HepG2 (cell line): Measurements from ENCODE around the gene CTNNBL1. TPM values are rescaled to one million over a fixed set of nuclear protein-coding genes. Genes with fewer than 3 reads are reported as not detected.

Source experiments
- DMAP1 ChIP-seq: IDR thresholded peaks from 2 replicates; pipeline ENCODE4 v1.6.1; 2016
- GTF2F1 ChIP-seq: fragments of 150-350 bp; IDR thresholded peaks from 2 replicates; pipeline ENCODE4 v1.6.1; 2014; ENCODE audit warnings: low read length
- HHEX ChIP-seq: IDR thresholded peaks from 2 replicates; pipeline ENCODE4 v1.6.1; 2016; ENCODE audit warnings: control low read depth
- KDM5A ChIP-seq: fragments of 200-600 bp; sonication (generic); IDR thresholded peaks from 2 replicates; pipeline ENCODE4 v1.7.0; 2018; ENCODE audit warnings: antibody characterized with exemption, mild to moderate bottlenecking, low read length, borderline replicate concordance
- KMT2B ChIP-seq: IDR thresholded peaks from 2 replicates; pipeline ENCODE4 v1.6.1; 2016; ENCODE audit warnings: missing genetic modification reagents, missing compliant biosample characterization
- MAFF ChIP-seq: IDR thresholded peaks from 2 replicates; pipeline ENCODE4 v1.6.1; 2011; ENCODE audit warnings: low read depth, low read length, improper control_type of control experiment
- MYNN ChIP-seq: sonication (generic); formaldehyde crosslinking; IDR thresholded peaks from 2 replicates; pipeline ENCODE4 v1.4.0; 2020; ENCODE audit warnings: mild to moderate bottlenecking, low read depth, missing genetic modification reagents
- POGZ ChIP-seq: sonication (generic); formaldehyde crosslinking; IDR thresholded peaks from 2 replicates; pipeline ENCODE4 v1.4.0; 2020; ENCODE audit warnings: mild to moderate bottlenecking, missing genetic modification reagents
- SETDB1 ChIP-seq: sonication (generic); formaldehyde crosslinking; IDR thresholded peaks from 2 replicates; pipeline ENCODE4 v1.5.1; 2020; ENCODE audit warnings: missing genetic modification reagents, mild to moderate bottlenecking, borderline replicate concordance
- SYNCRIP ChIP-seq: fragments of 200-400 bp; formaldehyde crosslinking; IDR thresholded peaks from 2 replicates; pipeline ENCODE4 v1.6.1; 2018; ENCODE audit warnings: mild to moderate bottlenecking, low read depth, low read length; ENCODE audit not compliant: insufficient read depth
- TARDBP ChIP-seq: sonication (generic); formaldehyde crosslinking; IDR thresholded peaks from 2 replicates; pipeline ENCODE4 v1.8.0; 2022; ENCODE audit warnings: mild to moderate bottlenecking, missing genetic modification reagents
- TCF7 ChIP-seq: sonication (generic); IDR thresholded peaks from 2 replicates; pipeline ENCODE4 v1.6.1; 2016; ENCODE audit warnings: antibody characterized with exemption, low read depth
- ZFY ChIP-seq: sonication (generic); formaldehyde crosslinking; IDR thresholded peaks from 2 replicates; pipeline ENCODE4 v1.4.0; 2020; ENCODE audit warnings: missing genetic modification reagents
- ZNF713 ChIP-seq: sonication (generic); formaldehyde crosslinking; IDR thresholded peaks from 2 replicates; pipeline ENCODE4 v1.4.0; 2020; ENCODE audit warnings: mild to moderate bottlenecking, missing genetic modification reagents
- ZNF746 ChIP-seq: sonication (generic); formaldehyde crosslinking; IDR thresholded peaks from 2 replicates; pipeline ENCODE4 v1.8.0; 2022; ENCODE audit warnings: mild to moderate bottlenecking, missing genetic modification reagents
- polyA plus RNA-seq, 8 experiments: library from polyadenylated mRNA; depleted of rRNA in 3 of 8; stranded (reverse) in 7 of 8; unstranded in 1 of 8; fragments of >200 nt; fragmentation: Illumina TruSeq in 4 of 8; extraction: Trizol in 4 of 8; gene quantifications; 2 replicates each; pipeline versions ENCODE4 v1.2.1 to v1.2.3, GENCODE V29; 2011 to 2016; ENCODE audit warnings: low read depth in 4 of 8, missing spikeins in 1 of 8, mixed read lengths in 1 of 8; ENCODE audit not compliant: insufficient read depth in 1 of 8
- total RNA-seq, 5 experiments: library from RNA; depleted of rRNA; stranded (reverse); fragments of >200 nt; fragmentation: Illumina TruSeq; extraction: Trizol; gene quantifications; 2 replicates each; pipeline ENCODE4 v1.2.3, GENCODE V29; 2016; ENCODE audit warnings: low read depth in 1 of 5
- TF ChIP-seq, protein P1 (sequence below): sonication (generic); formaldehyde crosslinking; IDR thresholded peaks from 2 replicates; pipeline ENCODE4 v1.4.0; 2020; ENCODE audit warnings: mild to moderate bottlenecking, missing genetic modification reagents, borderline replicate concordance
- TF ChIP-seq, protein P2 (sequence below): sonication (generic); formaldehyde crosslinking; IDR thresholded peaks from 2 replicates; pipeline ENCODE4 v1.8.0; 2022; ENCODE audit warnings: low read depth, missing genetic modification reagents
- TF ChIP-seq, protein P3 (sequence below): sonication (generic); formaldehyde crosslinking; IDR thresholded peaks from 2 replicates; pipeline ENCODE4 v1.5.0; 2020; ENCODE audit warnings: mild to moderate bottlenecking, missing genetic modification reagents
- TF ChIP-seq, protein P4 (sequence below): sonication (generic); formaldehyde crosslinking; IDR thresholded peaks from 2 replicates; pipeline ENCODE4 v1.4.0; 2020; ENCODE audit warnings: missing genetic modification reagents

Gene CTNNBL1
- total and polyA plus RNA-seq, 2 of the 13 experiments (the other 11 are each of a cell fraction or from before 2014, with no cell fraction given) = 49.3 to 94.6 TPM

DNA sequence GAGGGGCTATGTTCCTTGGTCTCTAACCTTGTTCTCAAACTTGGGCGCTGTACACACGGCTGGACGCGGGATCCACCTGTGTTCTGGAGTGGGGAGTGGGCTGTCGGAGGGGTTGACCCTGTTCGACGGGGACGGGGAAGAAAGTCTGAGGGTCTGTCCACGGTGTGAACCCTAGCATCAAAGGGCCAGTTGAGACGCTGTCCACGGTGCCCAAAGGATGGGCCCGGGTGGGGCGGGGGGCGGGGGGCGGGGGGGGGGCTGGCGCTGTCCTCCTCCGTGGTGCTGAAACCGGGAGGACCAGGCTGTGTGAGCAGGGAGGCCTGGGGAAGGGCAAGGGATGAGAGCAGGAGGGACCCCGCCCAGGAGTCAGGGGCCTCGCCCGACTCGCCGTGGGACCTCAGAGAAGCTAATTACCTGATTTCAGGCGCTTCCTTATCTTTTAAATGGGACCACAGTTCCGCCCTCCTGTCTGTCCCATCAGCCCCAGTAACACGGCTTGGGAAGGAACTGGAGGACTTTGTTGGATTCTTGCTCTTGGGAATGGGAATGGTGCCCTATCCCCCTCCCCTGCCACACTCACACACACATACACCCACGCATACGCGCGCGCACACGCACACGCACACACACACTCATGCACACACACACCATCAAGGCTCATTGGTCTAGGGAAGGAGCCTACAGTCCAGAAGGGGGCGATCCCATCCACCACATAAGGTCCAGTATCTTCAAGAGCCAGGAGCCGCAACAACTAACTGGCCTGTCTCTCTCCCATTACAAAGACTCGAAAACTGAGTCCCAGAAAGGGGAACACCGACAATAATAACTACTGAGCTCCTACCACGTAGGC, 208.0 kb downstream of the CTNNBL1 start (continued):
- TF ChIP-seq, protein P1, sequence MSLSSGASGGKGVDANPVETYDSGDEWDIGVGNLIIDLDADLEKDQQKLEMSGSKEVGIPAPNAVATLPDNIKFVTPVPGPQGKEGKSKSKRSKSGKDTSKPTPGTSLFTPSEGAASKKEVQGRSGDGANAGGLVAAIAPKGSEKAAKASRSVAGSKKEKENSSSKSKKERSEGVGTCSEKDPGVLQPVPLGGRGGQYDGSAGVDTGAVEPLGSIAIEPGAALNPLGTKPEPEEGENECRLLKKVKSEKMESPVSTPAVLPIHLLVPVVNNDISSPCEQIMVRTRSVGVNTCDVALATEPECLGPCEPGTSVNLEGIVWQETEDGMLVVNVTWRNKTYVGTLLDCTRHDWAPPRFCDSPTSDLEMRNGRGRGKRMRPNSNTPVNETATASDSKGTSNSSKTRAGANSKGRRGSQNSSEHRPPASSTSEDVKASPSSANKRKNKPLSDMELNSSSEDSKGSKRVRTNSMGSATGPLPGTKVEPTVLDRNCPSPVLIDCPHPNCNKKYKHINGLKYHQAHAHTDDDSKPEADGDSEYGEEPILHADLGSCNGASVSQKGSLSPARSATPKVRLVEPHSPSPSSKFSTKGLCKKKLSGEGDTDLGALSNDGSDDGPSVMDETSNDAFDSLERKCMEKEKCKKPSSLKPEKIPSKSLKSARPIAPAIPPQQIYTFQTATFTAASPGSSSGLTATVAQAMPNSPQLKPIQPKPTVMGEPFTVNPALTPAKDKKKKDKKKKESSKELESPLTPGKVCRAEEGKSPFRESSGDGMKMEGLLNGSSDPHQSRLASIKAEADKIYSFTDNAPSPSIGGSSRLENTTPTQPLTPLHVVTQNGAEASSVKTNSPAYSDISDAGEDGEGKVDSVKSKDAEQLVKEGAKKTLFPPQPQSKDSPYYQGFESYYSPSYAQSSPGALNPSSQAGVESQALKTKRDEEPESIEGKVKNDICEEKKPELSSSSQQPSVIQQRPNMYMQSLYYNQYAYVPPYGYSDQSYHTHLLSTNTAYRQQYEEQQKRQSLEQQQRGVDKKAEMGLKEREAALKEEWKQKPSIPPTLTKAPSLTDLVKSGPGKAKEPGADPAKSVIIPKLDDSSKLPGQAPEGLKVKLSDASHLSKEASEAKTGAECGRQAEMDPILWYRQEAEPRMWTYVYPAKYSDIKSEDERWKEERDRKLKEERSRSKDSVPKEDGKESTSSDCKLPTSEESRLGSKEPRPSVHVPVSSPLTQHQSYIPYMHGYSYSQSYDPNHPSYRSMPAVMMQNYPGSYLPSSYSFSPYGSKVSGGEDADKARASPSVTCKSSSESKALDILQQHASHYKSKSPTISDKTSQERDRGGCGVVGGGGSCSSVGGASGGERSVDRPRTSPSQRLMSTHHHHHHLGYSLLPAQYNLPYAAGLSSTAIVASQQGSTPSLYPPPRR (CRISPR knock-in tag) = no peak
- TF ChIP-seq TARDBP (CRISPR knock-in tag) = peak; percentile 48; the same call in 1 of the 2 replicates
- TF ChIP-seq ZNF713 (CRISPR knock-in tag) = no peak
- no peak for TF ChIP-seq HHEX (CRISPR knock-in tag)
- TF ChIP-seq MYNN (CRISPR knock-in tag) = no peak
- no peak for TF ChIP-seq SYNCRIP
- no peak for TF ChIP-seq GTF2F1
- TF ChIP-seq MAFF = no peak
- no peak for TF ChIP-seq DMAP1
- no peak for TF ChIP-seq SETDB1
- TF ChIP-seq KDM5A = no peak
- TF ChIP-seq, protein P2, sequence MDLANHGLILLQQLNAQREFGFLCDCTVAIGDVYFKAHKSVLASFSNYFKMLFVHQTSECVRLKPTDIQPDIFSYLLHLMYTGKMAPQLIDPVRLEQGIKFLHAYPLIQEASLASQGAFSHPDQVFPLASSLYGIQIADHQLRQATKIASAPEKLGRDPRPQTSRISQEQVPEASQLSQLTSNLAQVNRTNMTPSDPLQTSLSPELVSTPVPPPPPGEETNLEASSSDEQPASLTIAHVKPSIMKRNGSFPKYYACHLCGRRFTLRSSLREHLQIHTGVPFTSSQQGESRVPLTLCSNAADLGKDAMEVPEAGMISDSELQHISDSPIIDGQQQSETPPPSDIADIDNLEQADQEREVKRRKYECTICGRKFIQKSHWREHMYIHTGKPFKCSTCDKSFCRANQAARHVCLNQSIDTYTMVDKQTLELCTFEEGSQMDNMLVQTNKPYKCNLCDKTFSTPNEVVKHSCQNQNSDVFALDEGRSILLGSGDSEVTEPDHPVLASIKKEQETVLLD (CRISPR knock-in tag) = no peak
- TF ChIP-seq ZNF746 = no peak
- no peak for TF ChIP-seq TCF7
- TF ChIP-seq POGZ (CRISPR knock-in tag) = no peak
- TF ChIP-seq, protein P3, sequence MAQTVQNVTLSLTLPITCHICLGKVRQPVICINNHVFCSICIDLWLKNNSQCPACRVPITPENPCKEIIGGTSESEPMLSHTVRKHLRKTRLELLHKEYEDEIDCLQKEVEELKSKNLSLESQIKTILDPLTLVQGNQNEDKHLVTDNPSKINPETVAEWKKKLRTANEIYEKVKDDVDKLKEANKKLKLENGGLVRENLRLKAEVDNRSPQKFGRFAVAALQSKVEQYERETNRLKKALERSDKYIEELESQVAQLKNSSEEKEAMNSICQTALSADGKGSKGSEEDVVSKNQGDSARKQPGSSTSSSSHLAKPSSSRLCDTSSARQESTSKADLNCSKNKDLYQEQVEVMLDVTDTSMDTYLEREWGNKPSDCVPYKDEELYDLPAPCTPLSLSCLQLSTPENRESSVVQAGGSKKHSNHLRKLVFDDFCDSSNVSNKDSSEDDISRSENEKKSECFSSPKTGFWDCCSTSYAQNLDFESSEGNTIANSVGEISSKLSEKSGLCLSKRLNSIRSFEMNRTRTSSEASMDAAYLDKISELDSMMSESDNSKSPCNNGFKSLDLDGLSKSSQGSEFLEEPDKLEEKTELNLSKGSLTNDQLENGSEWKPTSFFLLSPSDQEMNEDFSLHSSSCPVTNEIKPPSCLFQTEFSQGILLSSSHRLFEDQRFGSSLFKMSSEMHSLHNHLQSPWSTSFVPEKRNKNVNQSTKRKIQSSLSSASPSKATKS = no peak
- TF ChIP-seq, protein P4, sequence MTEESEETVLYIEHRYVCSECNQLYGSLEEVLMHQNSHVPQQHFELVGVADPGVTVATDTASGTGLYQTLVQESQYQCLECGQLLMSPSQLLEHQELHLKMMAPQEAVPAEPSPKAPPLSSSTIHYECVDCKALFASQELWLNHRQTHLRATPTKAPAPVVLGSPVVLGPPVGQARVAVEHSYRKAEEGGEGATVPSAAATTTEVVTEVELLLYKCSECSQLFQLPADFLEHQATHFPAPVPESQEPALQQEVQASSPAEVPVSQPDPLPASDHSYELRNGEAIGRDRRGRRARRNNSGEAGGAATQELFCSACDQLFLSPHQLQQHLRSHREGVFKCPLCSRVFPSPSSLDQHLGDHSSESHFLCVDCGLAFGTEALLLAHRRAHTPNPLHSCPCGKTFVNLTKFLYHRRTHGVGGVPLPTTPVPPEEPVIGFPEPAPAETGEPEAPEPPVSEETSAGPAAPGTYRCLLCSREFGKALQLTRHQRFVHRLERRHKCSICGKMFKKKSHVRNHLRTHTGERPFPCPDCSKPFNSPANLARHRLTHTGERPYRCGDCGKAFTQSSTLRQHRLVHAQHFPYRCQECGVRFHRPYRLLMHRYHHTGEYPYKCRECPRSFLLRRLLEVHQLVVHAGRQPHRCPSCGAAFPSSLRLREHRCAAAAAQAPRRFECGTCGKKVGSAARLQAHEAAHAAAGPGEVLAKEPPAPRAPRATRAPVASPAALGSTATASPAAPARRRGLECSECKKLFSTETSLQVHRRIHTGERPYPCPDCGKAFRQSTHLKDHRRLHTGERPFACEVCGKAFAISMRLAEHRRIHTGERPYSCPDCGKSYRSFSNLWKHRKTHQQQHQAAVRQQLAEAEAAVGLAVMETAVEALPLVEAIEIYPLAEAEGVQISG (CRISPR knock-in tag) = no peak
- TF ChIP-seq KMT2B (CRISPR knock-in tag) = no peak
- TF ChIP-seq ZFY (CRISPR knock-in tag) = no peak
